K562 (cell line): ENCODE data around the gene ECHDC3. TPM values are rescaled to one million over a fixed set of nuclear protein-coding genes. Genes with fewer than 3 reads are reported as not detected.

Source experiments
- ARHGAP35 ChIP-seq: fragments of 450-650 bp; IDR thresholded peaks from 2 replicates; pipeline ENCODE4 v1.6.1; 2018; ENCODE audit not compliant: partially characterized antibody
- CHD7 ChIP-seq: fragments of 200-600 bp; sonication (generic); IDR thresholded peaks from one replicate; pipeline ENCODE4 v1.6.1; 2012; ENCODE audit warnings: mild to moderate bottlenecking, low read depth, low read length, inconsistent platforms
- SMAD3 ChIP-seq: fragments of 450-650 bp; formaldehyde crosslinking; conservative IDR thresholded peaks from 2 replicates; pipeline ENCODE4 v1.4.0; 2020; ENCODE audit warnings: mild to moderate bottlenecking
- THRB ChIP-seq: fragments of 450-650 bp; formaldehyde crosslinking; conservative IDR thresholded peaks from 2 replicates; pipeline ENCODE4 v1.4.0; 2022; ENCODE audit warnings: mild to moderate bottlenecking, missing genetic modification characterization
- ZC3H11A ChIP-seq: IDR thresholded peaks from 2 replicates; pipeline ENCODE4 v1.6.1; 2012; ENCODE audit warnings: low read depth, low read length, improper control_type of control experiment
- ZNF57 ChIP-seq: fragments of 450-650 bp; formaldehyde crosslinking; IDR thresholded peaks from 2 replicates; pipeline ENCODE4 v1.4.0; 2020; ENCODE audit warnings: mild to moderate bottlenecking, moderate library complexity
- polyA plus RNA-seq, 8 experiments: library from polyadenylated mRNA; depleted of rRNA in 4 of 8; stranded (reverse) in 5 of 8; unstranded in 3 of 8; fragments of >200 nt; fragmentation: Nextera tagmentation in 2 of 8; fragmentation: Illumina TruSeq in 1 of 8; extraction: Ambion mirVana in 2 of 8; extraction: Trizol in 1 of 8; gene quantifications; 2 replicates each; pipeline versions ENCODE4 v1.2.1 to v1.2.3, GENCODE V29; 2011 to 2014; ENCODE audit warnings: inconsistent platforms in 1 of 8, missing spikeins in 1 of 8
- total RNA-seq, 7 experiments: library from RNA; depleted of rRNA in 6 of 7; stranded (reverse); fragments of >200 nt in 6 of 7; fragmentation: Illumina TruSeq in 2 of 7; extraction: Trizol in 2 of 7; gene quantifications; 2 replicates each; pipeline versions ENCODE4 v1.2.1 to v1.2.3, GENCODE V29; 2011 to 2021; ENCODE audit warnings: low replicate concordance in 1 of 7

The ECHDC3 gene
- total and polyA plus RNA-seq, 9 of the 15 experiments (the other 6 are each of a cell fraction or from before 2014, with no cell fraction given), result 0.53 to 21.9 (median 15.7) TPM

- TF ChIP-seq CHD7, result no peak
- no peak for TF ChIP-seq ZC3H11A
- TF ChIP-seq ZNF57 (CRISPR knock-in tag), result no peak
- no peak for TF ChIP-seq SMAD3
- no peak for TF ChIP-seq ARHGAP35
- TF ChIP-seq THRB, result no peak
These were observed 2.9 kb downstream of the ECHDC3 start (continued) for GRCh38 chr10:11745045-11745444.
